ENCODE data around the gene FGD2.
A peak's percentile ranks its signal among the peaks of the same experiment; 100 is the strongest.

The FGD2 gene

DNA sequence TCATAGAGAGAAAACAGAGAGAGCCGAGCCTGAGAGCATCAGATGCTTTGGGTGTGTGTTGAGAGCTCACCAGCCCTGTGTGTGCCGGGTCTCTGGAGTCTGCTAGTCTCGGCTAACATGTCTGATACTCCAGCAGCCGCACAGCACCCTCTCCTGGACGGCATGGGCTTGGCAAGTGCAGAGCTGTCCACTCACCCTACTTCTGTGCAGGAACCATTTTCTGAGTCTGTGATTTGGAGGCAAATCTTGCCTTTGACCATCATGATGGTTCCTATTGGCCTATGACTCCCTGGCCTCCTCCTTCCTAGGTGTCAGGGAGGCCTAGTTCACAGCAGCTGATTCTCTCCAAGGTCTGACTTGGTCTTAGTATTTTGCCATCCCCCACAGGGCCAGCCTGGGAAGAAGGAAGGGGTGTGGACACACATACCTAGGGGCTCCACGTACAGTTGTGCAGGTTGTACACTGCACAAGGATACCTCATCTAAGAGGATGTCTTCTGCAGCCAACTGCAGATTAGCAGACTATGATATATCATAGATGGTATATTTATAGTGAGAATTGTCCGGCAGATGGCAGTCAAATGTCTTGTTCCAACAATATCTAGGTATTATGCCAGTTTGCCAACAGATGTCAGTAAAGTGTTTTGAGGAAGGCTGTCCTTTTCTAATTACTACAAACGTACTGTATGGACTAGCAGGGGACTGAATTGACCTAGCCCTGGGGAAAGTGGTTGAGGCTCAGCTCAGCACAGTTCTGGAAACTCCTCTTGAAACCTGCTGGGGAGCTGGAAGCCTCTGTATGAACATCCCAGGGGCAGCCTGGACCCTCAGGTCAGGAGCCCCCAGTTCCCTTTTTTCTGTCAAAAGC lies 13.0 kb downstream of the FGD2 start:
- H3K4me3 ChIP-seq (ENCODE audit: low read depth, low read length), result no peak overlapping the region
- peak; percentile 86 for DNase-seq (ENCODE audit: low read depth, low spot score)
- in situ Hi-C loops (cut with HindIII; ENCODE audit: low sequenced_read_pairs), result no loop called here
- TF ChIP-seq CTCF (IDR thresholded peaks at IDR 0.05; ENCODE audit: low read depth, low read length), result peak; percentile 98

GRCh38 chr6:37019065-37019450 lies 13.6 kb downstream of the FGD2 start:
- H3K4me3 ChIP-seq (ENCODE audit: low read depth, low read length), result no peak overlapping the region
- in situ Hi-C loops (cut with HindIII; ENCODE audit: low sequenced_read_pairs), result no loop called here
- TF ChIP-seq CTCF (IDR thresholded peaks at IDR 0.05; ENCODE audit: low read depth, low read length), result no peak
- no peak for DNase-seq (ENCODE audit: low read depth, low spot score)

GRCh38 chr6:37020381-37020780 lies 14.9 kb downstream of the FGD2 start:
- no peak for DNase-seq (ENCODE audit: low read depth, low spot score)
- no peak overlapping the region for H3K4me3 ChIP-seq (ENCODE audit: low read depth, low read length)
- in situ Hi-C loops (cut with HindIII; ENCODE audit: low sequenced_read_pairs), result no loop called here
- no peak for TF ChIP-seq CTCF (IDR thresholded peaks at IDR 0.05; ENCODE audit: low read depth, low read length)

- DNase-seq (ENCODE audit: low read depth, low spot score), result no peak
- in situ Hi-C loops (cut with HindIII; ENCODE audit: low sequenced_read_pairs), result no loop called here
- H3K4me3 ChIP-seq (ENCODE audit: low read depth, low read length), result no peak overlapping the region
- TF ChIP-seq CTCF (IDR thresholded peaks at IDR 0.05; ENCODE audit: low read depth, low read length), result no peak
Measured at GRCh38 chr6:37020812-37021211, 15.4 kb downstream of the FGD2 start.

GRCh38 chr6:37021356-37022129 lies 16.1 kb downstream of the FGD2 start:
- no peak overlapping the region for H3K4me3 ChIP-seq (ENCODE audit: low read depth, low read length)
- DNase-seq (ENCODE audit: low read depth, low spot score), result peak; percentile 63
- peak; percentile 69 for TF ChIP-seq CTCF (IDR thresholded peaks at IDR 0.05; ENCODE audit: low read depth, low read length)
- in situ Hi-C loops (cut with HindIII; ENCODE audit: low sequenced_read_pairs), result no loop called here

GRCh38 chr6:37022135-37022863 lies 16.8 kb downstream of the FGD2 start:
- DNase-seq (ENCODE audit: low read depth, low spot score), result no peak
- TF ChIP-seq CTCF (IDR thresholded peaks at IDR 0.05; ENCODE audit: low read depth, low read length), result no peak
- in situ Hi-C loops (cut with HindIII; ENCODE audit: low sequenced_read_pairs), result no loop called here
- no peak overlapping the region for H3K4me3 ChIP-seq (ENCODE audit: low read depth, low read length)
